Activated T-cell treated with anti-CD3 and anti-CD28 coated beads for 24 hours (primary cell): ENCODE measurements around the gene KRTAP17-1.

Source experiments
- DNase-seq: peaks from one replicate; pipeline ENCODE4 v3.0.0-alpha.2; 2020; ENCODE audit warnings: low read depth

KRTAP17-1 gene

DNA sequence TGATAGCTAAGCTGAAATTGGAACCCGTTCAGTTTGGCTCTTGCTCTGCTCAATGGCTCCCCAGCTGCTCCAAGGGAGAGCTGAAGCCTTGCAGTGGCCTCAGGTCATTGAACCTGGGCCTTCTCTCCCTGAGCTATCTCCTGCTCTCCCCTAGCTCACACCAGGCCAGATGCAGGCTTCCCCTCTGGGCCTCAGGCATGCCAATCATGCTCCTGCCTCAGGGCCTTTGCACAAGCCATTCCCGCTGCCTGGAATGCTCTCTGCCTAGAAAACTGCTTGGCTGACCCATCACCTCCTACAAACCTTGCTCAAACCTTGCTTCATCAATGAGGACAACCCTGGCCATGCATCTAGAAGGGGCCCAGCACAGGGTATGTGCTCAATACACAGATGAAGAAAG is 16.7 kb upstream of the KRTAP17-1 start:
- DNase-seq = no peak

DNA sequence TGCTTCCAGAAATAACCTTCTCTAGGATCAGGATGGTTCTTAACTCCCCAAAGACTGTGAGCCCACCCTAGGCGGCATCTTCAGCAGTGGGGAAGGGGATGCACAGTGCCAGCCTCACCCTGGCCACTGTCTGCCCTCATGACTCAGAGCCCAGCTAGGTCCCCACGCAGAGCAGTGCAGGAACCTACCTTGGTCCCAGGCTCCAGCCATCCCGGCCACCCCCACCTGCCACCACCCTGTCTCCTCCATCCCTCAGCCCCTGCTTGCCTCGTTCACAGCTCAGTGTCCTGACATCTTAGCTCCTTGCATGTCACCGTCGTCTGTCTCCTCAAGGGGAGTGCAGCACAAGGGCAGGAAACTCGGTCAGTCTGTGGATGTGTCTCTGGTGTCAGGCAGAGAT is 16.1 kb upstream of the KRTAP17-1 start:
- DNase-seq = no peak

DNA sequence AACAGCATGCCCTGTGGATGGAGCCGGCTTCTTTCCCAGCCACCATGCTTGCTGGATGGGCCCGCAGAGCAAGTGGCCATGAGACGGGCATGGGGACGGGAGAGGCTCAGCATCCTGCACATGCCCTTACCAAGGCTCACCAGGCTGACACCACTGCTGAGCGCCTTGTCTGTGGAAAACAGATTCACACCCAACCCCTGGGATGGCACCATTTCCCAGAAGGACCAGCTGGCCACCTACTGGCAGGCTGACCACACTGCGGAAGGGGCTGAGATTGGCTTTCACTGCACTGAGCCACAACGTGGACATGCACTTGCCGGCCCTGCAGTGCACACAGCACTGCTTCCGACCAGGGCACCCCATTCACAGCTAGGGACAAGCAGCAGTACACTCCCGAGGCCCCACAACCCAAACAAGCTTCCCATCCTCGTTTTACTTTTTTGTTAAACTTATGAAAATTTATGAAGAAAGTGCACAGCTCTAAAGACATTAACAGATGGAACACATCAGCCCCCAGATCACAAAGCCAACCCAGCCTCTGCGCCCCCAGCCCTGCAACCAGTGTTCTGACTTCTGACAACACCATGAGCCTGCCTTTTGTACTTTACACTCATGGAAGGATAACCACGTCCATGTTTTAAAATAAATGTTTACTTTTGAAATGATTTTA is 13.9 kb upstream of the KRTAP17-1 start:
- DNase-seq = no peak

DNA sequence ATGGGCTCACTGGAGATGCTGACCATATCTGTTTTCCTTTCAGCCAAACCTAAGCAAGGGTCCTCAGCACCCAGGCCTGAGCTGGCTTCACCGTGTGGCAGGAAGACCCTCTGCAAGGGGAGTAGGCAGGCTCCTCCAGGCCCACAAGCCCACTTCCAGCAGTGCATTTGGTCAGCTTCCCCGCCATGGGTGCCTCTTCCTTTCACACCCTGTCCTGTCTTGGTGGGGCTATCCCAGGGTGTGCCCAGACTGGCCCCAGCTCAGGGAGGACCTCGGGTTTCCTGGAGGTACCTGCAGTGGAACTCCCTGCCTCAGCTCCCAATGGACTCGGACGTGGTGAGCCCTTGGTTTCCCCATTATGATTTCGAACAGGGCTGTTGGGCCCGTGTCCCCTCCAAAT is 12.7 kb upstream of the KRTAP17-1 start:
- DNase-seq = no peak

DNA sequence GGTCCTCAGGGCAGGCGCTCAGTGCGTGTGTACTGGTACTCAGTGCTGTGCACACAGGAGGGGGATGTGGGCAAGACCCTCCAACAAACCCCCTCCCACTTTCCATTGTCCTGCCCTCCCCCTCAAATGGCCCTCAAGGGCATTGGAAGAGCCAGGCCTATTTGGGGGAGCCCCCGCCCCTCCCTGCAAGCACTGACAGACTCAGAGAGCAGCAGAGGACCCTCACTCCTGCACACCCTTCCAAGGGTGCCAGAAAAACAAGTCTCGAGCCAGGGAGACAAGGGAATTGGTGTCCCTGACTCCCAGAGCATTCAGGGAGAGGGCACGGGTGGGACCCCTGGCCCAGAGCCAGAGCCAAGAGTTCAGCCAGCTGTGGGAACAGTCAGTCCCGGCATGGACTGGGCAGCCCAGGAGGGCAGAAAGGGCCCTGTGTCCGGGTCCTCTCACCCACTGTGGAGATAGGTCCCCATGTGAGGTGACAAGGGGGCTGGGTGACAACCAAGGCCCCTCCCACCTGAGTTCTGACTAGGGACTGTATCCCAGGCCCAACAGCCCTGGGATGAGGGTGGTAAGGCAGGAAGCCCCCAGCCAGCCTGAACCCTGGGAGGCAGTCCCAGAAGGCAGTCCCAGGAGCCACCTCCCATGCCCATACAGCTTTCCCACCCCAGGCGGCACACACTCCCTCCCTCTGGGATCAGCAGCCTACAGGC is 12.1 kb upstream of the KRTAP17-1 start:
- DNase-seq = no peak

DNA sequence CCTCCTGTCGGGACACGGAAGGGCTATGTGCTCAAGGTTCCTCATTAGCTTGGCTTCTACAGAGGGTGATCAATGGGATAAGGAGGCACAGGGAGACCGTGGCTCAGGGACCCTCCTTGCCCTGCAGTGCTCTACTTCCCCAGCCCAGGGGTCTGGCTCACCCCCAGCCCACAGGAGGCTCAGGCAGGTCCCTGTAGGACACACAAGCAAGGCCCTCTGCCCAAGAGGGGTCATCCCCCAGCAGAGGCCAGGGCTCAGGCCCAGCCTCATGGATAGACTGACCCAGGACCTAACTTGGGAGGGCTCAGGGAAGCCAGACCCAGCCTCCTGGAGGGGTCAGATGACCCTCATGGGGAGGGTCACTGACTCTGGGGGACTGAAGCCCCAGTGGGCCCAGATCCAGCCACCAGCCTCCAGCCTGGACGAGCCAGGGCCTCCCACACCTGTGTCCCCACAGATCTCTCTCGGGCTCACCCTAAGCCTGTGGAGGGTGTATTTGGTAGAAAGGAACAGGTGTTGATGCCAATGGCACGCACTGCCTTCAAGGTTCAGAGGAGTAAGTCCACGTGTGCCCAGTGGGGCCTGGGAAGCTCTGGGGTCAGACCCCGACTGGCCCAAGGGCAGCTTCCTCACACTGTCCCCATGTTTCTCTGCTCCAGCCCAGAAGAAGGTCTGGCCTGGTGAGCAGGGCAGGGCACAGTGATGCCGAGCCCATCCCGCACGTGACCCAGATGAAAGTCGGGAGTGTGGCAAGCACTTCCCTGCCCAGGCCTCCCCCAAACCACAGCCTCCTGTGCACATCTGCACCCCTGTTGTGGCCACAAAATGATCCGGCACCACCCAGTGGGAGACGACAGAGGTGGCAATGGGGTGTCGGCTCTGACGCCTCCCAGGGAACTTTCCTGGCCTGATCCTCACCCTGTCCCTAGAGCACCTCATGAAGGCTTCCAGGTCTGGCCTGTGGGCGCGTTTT is 10.9 kb upstream of the KRTAP17-1 start:
- no peak for DNase-seq

DNA sequence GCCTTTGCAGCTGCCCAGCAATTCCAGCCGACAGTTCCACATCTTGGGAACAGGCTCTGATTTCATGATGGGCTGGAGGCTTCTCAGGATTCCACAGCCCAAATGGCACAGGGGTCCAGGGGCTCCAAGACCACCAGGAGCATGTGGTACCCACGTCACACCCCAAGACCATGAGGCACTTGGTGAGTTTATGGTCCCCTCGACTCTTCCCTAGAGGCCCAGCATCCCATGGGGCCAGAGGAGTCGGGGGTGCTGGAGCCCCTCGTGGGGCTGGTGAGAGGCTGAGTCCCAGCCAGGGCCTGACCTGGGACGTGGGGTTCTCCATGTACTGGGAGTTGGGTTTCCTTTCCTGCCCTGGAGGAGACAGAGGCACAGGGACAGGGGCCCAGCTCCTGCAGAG is 10.1 kb upstream of the KRTAP17-1 start:
- no peak for DNase-seq

DNA sequence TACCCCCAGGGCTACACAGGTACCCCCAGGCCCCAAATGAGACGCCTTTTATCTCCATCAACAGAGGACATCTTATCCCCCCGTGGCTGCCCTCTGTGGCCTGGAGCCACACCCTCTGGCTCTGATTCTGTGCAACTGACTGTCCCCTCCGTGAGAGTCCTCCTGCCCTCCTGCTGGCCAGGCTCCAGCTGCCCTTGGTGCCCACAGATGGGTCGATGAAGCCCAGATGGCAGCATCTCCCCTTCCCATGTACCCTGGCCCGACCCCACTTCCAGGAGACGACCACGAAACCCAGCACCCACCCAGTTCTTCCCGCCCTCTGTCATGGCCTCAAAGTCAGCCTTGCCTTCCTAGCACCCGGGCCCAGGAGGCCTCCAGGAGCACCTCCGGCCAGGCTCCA is 9.6 kb upstream of the KRTAP17-1 start:
- DNase-seq = no peak

DNA sequence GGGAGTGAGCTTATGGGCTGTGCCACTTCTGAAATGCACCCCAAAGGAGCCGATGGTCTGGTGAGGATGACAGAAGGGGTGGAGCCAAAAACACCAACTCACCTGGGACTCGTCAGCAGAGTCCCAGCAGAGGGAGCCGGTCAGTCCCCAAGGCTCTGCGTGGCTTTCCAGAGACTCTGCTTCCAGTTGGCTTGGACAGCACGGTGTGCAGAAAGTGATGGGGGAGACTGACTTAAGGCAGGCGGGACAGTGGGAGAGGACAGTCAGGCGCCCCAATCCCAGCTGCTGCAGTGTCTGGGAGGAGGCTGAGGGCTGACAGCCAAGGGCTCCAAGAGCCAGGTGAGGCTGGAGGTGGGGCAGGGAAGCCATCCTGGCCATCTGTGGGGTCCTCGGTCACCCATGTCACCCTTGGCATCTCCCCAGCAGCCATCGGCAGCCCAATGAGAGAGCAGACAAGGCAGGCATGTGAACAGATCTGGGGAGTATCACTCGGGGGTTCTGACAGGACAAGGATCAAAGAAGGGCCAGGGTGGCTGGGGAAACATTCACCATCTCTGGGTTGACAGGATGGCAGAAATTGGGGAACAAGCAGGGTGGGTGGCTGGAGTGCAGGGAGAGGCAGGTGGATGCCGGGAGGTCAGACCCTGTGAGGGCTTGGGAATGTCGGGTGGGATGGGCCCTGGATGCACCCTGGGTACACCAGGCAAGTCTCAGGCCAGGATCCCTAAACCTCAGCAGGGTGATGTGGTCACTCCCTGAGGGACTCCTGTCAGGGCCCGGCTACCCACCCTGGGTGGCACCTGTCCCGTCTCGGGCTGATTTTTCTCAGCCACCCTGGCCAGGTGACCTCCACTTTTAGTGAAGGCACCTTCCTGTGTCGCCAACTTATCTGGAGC is 8.9 kb upstream of the KRTAP17-1 start:
- no peak for DNase-seq

DNA sequence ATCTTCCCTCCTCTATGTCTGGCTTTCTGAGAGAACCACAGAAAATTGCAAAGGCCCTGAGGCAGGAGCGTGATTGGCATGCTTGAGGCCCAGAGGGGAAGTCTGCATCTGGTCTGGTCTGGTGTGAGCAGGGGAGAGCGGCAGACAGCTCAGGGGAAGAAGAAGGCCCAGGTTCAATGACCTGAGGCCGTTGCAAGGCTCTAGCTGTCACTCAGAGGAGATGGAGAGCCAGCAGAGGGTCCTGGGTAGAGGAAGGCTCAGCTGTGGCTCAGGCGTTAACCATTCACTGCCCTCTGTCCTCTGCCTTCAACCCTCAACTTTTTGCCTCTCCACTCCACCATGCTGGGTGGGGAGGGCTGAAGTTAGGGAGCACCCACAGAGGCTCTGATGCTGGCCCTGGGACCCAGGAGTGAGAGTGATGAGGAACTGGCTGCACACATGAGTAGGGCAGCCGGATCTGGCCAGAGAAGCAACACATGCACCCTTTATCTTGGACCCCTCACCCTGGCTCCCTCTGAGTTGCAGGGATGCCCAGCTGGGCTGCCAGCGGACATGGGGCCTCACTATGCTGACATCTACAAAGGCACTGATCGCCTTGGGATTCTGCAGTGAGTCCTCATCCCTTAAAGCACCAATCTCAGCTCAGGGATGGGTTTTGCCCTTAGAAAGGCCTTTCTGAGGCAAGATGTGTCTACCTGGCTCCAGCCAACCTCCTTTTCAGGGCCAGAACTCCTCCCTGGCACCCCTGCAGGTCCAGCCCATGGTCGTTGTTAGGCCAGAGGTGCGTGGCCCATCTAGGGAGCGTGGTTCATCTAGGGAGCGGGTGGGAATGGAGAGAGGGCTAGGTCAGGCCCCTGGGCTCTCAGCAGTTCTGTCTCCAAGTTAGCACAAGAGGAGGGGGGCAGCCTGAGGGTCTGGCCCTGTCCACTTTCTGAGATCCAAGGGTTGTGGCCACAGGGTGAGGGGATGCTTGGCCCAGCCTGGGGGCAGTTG is 7.7 kb upstream of the KRTAP17-1 start:
- DNase-seq = no peak

DNA sequence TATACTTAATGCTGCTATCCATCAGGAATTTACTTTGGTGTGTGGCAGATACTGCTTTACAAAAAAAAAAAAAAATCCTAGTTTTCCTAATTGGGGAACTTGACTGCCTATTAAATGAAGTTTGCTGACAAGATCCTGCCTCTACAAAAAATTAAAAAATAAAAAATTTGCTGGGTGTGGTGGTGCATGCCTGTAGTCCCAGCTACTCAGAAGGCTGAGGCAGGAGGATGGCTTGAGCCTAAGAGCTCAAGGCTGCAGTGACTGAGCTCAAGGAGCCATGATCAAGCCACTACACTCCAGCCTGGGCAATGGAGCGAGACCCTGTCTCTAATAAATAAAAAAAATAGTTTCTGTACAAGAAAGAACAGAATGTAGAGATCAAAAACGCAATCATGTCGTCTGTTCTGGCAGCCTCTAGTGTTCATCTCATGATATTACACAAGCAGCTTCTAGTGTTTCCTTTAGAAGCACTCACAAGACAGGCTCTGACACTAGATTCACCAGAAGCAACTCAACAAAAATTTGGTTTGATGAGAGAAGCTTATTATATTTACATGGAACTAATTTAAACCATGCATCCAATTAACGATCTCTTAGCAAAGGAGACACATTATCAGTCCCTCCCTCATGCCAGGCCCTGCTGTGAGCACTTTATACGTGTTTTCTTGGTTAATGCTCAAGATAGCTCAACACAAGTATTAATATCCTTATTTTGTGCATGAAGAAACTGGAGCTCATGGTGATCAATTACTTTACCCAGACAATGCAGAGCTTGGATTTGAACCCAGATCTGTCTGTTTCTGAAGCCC is 6.8 kb upstream of the KRTAP17-1 start:
- no peak for DNase-seq

DNA sequence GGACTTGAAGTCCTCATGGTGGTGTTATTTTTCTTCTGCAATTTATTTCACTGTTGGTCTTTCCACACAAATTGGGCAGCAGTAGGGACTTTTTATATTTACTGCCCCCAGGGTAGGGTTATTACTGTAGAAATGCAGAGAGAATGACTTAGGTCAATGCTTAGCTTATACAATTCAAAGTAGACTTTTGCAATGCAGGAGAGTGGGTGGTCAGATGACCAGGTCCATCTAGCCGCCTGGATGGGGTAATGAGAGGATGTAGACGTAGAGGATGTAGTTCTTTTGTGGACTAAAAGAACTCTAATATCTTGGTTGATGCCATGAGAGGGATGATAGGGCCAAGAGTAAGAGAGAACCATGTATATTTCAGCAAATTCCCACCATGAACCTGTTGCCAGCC is 2.7 kb upstream of the KRTAP17-1 start:
- DNase-seq = no peak

DNA sequence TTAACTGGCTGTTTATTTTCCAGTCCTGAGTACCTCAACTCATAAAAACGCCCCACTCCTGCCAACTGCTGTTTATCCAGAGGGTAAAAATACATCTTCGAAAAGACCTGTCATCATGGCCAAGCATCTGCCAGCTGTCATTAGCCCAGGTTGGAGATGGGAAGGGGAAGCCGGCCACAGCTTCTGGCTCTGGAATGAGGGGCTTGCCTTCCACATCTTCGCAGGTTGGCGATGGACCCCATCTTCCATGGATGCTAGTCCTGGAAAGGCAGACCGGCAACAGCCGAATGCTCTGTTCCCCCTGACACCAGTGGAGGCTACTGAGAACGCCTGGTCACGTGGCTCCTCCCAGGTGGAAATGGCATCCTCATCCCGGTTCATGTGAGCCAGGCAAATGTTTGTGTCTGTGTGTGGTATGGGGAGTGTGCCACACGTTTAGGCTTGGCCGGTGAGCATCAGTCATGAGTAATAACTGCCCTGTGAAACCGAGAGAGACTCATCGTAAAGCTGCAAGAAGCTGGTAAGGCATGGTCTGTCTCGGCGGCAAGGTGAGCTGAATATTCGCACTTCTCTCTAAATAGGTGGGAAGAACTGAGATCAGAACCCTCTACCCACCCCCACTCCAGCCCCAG is 420 bp upstream of the KRTAP17-1 start:
- no peak for DNase-seq

DNA sequence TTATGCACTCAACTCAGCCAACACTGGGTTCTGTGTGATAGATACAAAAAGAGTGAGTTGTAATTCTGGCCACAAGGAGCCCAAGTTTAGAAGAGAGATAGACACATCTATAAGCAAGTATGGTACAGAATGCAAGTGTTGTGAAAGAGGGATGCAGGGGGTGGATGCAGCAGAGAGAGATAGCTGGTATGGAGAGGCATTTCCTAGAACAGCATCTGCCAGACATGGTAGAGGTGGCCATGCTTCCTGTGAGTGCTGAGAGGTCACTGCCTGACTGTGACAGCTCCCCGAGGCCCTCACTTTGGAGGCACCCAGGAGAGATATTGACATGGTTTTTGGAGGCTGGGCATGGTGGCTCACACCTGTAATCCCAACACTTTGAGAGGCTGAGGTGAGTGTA is 4.4 kb downstream of the KRTAP17-1 start:
- DNase-seq = no peak

DNA sequence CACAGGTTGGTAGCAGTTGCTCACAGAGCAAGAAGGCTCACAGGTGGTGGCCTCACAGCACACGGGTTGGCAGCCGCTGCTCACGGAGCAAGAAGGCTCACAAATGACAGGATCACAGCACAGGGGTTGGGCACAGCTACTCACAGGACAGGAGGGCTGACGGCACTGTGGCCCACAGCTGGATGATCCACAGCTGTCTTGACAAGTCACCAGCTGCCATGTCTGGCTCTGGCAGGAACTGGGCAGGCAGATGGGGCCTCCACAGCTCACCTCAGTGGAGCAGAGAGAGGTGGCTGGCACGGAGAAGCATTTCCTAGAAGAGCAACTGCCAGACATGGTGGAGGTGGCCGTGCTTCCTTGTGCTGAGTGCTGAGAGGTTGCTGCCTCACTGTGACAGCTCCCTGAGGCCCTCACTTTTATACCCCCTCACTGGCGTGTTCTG is 6.6 kb downstream of the KRTAP17-1 start, which contains the start of gene KRTAP16-1:
Gene KRTAP16-1, minus strand, starts transcription at position 392 of the 442 bp plus-strand sequence. Its CDS starts 56 bp downstream, at position 336.
- no peak for DNase-seq

DNA sequence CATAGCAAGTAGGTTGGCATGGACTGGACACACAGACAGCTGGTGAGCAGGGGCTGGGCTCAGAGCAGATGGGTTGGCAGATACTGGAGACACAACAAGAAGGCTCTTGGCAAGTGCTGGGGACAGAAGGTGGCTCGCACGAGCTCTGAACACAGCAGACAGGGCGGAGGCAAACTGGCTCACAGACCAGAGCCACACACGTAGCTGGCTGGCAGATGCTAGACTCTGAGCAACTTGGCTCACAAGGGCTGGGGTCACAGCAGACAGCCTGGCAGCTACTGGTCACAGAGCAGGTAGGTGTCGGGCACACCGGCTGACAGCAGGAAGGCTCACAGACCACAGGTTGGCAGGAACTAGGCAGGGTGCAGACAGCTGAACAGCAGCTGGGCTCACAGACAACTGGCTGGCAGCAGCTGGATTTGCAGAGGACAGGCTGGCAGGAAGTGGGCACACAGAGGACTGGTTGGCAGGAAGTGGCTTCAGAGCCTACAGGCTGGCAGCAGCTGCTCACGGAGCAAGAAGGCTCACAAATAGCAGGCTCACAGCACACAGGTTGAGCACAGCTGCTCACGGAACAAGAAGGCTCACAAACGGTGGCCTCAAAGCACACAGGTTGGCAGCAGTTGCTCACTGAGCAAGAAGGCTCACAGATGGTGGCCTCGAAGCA is 7.1 kb downstream of the KRTAP17-1 start:
- DNase-seq = peak; percentile 31

DNA sequence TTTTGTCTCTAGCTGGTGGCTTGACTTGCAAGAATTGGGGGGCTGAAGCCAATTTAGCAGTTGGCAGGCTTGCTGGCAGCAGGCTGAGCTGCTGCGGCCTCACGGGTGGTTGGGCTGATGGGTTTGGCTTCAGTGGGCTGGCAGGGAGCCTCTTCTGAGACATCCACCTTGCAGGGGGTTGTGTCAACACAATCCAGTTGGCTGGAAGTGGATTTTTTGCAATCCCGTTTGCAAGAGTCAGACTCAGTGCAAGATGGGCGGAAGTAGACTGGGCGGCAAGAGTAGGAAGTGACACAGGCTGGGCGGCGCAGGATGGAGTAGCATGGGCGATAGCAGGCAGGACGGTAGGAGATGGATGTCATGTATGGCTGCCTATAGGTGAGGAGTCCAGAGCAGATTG is 7.9 kb downstream of the KRTAP17-1 start:
- DNase-seq = no peak

DNA sequence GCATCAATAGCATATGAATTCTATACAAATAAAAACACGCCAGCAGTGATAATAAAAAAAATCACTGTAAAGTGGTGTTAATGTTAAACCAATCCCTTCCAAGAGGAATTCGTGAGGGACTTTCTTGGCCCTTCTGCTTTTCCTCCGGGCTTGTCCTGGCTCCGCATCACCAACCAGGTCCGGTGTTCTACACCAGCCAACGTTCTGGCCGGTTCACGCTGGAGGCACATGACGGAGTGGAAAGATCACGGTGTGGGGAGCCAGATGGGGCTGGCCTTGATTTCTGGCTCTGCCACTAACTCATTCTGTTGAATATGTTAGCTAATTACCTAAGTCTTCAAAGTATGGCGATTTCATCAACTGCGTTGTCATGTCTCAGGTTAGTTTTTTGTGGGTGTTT is 11.4 kb downstream of the KRTAP17-1 start:
- no peak for DNase-seq
